Choroid plexus epithelial cell (primary cell): ENCODE measurements around the gene USP32.
A peak's percentile ranks its signal among the peaks of the same experiment; 100 is the strongest.

ENCODE experiments used
- DNase-seq: peaks from one replicate; pipeline ENCODE4 v3.0.0-alpha.2; 2010; ENCODE audit warnings: low read depth
- H3K4me3 ChIP-seq: 2 replicates; pipeline ENCODE4 v1.5.1; 2011; ENCODE audit warnings: low read depth, mild to moderate bottlenecking, control low read depth, low read length, moderate library complexity
- TF ChIP-seq, protein P1 (sequence below): conservative IDR thresholded peaks from 2 replicates; pipeline ENCODE4 v1.5.1; 2011; ENCODE audit warnings: low read depth, mild to moderate bottlenecking, control low read depth, inconsistent platforms, low read length, moderate library complexity

The USP32 gene

DNA sequence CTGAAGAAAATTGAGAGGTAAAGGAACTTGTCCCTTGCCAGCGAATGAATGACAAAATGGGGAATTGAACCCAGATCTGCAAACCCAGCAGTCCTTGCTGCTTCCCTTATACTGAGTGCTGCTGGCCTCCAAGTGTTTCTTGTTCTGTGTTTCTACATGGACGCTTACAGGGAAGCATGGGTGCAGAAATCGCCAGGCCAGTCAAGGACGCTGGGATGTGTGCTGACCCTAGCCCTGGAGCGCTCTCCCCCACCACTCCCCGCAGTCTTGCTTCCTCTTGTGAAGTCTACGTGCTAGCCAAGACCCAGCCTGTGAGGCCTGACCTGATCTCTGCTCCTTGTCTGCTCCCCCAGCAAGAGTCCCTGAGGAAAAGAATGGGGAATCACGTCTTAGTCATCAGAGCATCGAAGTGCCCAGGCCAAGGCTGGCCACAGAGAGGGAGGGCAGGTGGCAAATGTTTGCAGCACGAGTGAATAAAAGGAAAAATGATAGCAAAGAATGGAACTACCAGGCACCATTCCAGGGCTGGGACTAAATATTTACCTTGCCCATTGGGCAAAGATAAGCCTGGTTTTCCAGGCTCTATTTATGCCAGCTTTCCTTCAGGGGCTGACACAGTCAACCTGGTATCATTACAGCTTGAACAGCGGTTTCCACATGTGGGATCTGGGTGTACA lies 224.7 kb downstream of the USP32 start:
- no peak overlapping the region for H3K4me3 ChIP-seq
- TF ChIP-seq, protein P1, sequence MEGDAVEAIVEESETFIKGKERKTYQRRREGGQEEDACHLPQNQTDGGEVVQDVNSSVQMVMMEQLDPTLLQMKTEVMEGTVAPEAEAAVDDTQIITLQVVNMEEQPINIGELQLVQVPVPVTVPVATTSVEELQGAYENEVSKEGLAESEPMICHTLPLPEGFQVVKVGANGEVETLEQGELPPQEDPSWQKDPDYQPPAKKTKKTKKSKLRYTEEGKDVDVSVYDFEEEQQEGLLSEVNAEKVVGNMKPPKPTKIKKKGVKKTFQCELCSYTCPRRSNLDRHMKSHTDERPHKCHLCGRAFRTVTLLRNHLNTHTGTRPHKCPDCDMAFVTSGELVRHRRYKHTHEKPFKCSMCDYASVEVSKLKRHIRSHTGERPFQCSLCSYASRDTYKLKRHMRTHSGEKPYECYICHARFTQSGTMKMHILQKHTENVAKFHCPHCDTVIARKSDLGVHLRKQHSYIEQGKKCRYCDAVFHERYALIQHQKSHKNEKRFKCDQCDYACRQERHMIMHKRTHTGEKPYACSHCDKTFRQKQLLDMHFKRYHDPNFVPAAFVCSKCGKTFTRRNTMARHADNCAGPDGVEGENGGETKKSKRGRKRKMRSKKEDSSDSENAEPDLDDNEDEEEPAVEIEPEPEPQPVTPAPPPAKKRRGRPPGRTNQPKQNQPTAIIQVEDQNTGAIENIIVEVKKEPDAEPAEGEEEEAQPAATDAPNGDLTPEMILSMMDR = no peak
- DNase-seq = no peak

DNA sequence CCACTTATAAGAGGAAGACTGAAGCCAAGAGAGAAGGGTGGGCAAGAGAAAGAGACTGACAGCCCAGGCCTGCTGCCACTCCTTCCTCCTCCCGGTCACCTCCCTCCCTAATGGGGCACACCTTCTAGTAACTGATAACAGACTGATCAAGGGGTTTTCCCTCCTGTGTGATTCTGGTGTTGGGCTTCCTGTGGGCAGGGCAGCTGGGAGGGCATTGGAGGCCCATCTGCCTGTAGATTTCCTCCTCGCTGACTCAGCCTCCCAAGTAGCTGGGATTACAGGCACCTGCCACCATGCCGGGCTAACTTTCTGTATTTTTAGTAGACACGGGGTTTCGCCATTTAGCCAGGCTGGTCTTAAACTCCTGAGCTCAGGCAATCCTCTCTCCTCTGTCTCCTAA lies 226.0 kb downstream of the USP32 start:
- no peak overlapping the region for H3K4me3 ChIP-seq
- TF ChIP-seq, protein P1 = no peak
- DNase-seq = no peak

DNA sequence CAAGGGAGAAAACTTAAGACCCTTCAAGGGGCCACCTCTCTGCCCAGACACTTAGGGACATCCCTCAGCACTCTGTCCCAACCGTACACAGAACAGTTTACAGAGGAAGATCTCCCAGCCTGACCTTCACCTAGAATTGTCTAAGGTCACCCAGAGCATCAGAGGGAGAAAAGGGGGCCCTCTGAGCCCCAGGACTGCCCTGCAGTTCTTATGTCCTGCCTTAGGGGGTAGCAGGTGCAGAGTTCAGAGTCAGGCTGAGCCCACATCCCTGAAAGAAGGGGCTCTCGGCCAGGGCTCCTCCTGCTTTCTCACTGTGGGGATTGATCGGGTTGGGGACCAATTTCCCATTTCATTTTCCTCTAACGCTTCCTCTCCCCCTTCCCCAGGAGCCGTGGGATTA lies 226.7 kb downstream of the USP32 start:
- TF ChIP-seq, protein P1 = no peak
- H3K4me3 ChIP-seq = no peak overlapping the region
- no peak for DNase-seq

DNA sequence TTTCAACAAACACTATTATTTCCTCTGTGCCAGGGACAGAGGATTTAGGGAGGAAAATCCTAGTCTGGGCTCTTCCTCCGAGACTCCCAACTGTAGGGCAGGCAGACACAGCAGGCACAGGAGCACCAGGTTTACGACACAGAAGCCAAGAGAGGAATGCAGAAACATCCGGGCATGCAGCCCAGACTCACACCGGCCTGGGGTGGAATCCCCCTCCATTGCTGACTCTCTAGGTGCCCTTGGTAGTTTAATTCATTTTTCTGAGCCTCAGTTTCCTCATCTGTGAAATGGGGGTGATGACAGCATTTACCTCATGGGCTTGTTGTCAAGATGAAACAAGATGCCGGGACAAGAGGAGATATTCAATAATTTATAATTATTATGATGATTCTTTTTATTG lies 227.2 kb downstream of the USP32 start:
- no peak overlapping the region for H3K4me3 ChIP-seq
- no peak for DNase-seq
- TF ChIP-seq, protein P1 = no peak

DNA sequence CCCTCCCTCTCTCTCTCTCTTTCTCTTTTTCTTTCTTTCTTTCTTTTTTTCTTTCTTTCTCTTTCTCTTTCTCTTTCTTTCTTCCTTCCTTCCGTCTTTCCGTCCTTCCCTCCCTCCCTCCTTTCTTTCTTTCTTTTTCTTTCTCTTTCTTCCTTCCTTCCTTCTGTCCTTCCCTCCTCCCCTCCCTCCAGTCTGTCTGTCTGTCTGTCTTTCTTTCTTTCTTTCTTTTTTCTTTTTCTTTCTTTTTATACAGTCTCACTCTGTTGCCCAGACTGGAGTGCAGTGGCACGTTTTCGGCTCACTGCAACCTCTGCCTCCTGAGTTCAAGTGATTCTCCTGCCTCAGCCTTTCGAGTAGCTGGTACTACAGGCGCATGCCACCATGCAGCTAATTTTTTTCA lies 227.8 kb downstream of the USP32 start:
- TF ChIP-seq, protein P1 = no peak
- no peak for DNase-seq
- H3K4me3 ChIP-seq = no peak overlapping the region

DNA sequence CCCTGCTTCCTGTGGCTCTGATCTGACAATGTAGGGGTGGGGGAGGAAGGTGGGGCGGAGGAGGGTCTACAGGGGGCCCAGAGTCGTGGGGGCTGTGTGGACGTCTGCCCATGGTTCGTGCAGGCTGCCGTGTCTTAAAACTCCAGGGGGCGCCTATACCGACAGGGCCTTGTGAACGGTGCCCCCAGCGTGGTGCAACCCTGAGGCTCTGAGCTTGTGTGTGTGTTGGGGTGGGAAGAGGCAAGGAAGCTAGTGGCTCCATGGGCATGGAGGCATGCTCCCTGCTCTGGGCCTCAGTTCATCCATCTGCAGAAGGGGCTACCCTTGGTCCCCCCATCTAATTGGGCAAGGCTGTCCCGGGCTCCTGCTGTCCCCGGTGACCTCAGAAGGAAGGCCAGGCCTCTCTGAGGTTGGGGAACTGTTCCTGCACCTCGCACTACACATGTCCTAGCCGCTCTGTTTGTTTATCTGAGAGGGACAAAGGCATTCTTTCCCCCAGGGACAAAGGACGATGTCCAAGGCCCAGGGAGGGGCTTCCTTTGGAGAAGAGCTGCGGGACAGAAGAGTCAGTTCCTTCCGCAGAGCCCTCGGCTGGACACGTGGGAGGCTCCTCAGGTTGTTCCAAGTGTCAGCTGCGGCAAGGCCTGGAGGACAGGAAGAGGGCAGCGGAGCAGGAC lies 228.7 kb downstream of the USP32 start:
- no peak for DNase-seq
- TF ChIP-seq, protein P1 = peak; percentile 18
- no peak overlapping the region for H3K4me3 ChIP-seq
